GM21423 (cell line): ENCODE data around the gene ALDH1L1.

ENCODE experiments used
- ATAC-seq: cut with Tn5 transposase; IDR thresholded peaks from one replicate; pipeline ENCODE4 v1.9.1; 2021; ENCODE audit warnings: mild to moderate bottlenecking, moderate library complexity; ENCODE audit not compliant: unreplicated experiment

Gene ALDH1L1

GRCh38 chr3:126135406-126136076 lies 44.8 kb downstream of the ALDH1L1 start:
- ATAC-seq, result no peak

- ATAC-seq, result no peak
Observed at GRCh38 chr3:126135071-126135405, 45.3 kb downstream of the ALDH1L1 start.

- ATAC-seq, result no peak
Observed at GRCh38 chr3:126134219-126134975, 46.0 kb downstream of the ALDH1L1 start.

GRCh38 chr3:126133606-126134005 lies 46.8 kb downstream of the ALDH1L1 start:
- no peak for ATAC-seq

GRCh38 chr3:126132751-126133511 lies 47.5 kb downstream of the ALDH1L1 start:
- no peak for ATAC-seq

GRCh38 chr3:126131881-126132750 lies 48.3 kb downstream of the ALDH1L1 start:
- no peak for ATAC-seq

- ATAC-seq, result no peak
Observed at GRCh38 chr3:126130981-126131745, 49.2 kb downstream of the ALDH1L1 start.

GRCh38 chr3:126130081-126130855 lies 50.1 kb downstream of the ALDH1L1 start:
- ATAC-seq, result no peak

GRCh38 chr3:126129398-126129891 lies 50.9 kb downstream of the ALDH1L1 start:
- no peak for ATAC-seq

GRCh38 chr3:126128504-126129397 lies 51.6 kb downstream of the ALDH1L1 start:
- ATAC-seq, result no peak

- ATAC-seq, result no peak
Observed at GRCh38 chr3:126127904-126128303, 52.5 kb downstream of the ALDH1L1 start.

- ATAC-seq, result no peak
Observed at GRCh38 chr3:126127452-126127851, 52.9 kb downstream of the ALDH1L1 start.

- no peak for ATAC-seq
Observed at GRCh38 chr3:126126811-126127431, 53.5 kb downstream of the ALDH1L1 start.

- no peak for ATAC-seq
Observed at GRCh38 chr3:126126286-126126685, 54.1 kb downstream of the ALDH1L1 start.

- no peak for ATAC-seq
Observed at GRCh38 chr3:126125781-126126251, 54.6 kb downstream of the ALDH1L1 start.

GRCh38 chr3:126125341-126125740 lies 55.0 kb downstream of the ALDH1L1 start:
- no peak for ATAC-seq

- ATAC-seq, result no peak
Observed at GRCh38 chr3:126124896-126125295, 55.5 kb downstream of the ALDH1L1 start.
